GM19468 (cell line): ENCODE results near the gene PDILT.
"Not testable (repeated sequence)": the region's sequence is repeated elsewhere in the genome, so short reads cannot be mapped to it uniquely, and the experiment has no call there.

Experiments
- ATAC-seq: cut with Tn5 transposase; IDR thresholded peaks from one replicate; pipeline ENCODE4 v1.9.1; 2021; ENCODE audit warnings: mild to moderate bottlenecking, moderate library complexity, moderate number of reproducible peaks; ENCODE audit not compliant: unreplicated experiment; ENCODE audit errors: extremely low read depth

Gene PDILT

GRCh38 chr16:20404637-20405036, at the start of gene PDILT:
Gene PDILT (minus strand): TSS chr16:20404737. CDS start chr16:20399300, 5,437 bp downstream.
- ATAC-seq, result no peak

- not testable (repeated sequence) for ATAC-seq
Measured at GRCh38 chr16:20453633-20454032, 49.1 kb upstream of the PDILT start.

GRCh38 chr16:20451364-20451763, 46.8 kb upstream of the PDILT start, which contains the start of gene ACSM2A:
Gene ACSM2A (plus strand): TSS chr16:20451521. CDS start chr16:20460115, 8,594 bp downstream.
- ATAC-seq, result not testable (repeated sequence)

GRCh38 chr16:20446652-20447393, 42.3 kb upstream of the PDILT start:
- ATAC-seq, result not testable (repeated sequence)

- ATAC-seq, result not testable (repeated sequence)
Measured at GRCh38 chr16:20441859-20442258, 37.3 kb upstream of the PDILT start.

- no peak for ATAC-seq
Measured at GRCh38 chr16:20441191-20441590, 36.7 kb upstream of the PDILT start.

GRCh38 chr16:20440731-20441130, 36.2 kb upstream of the PDILT start:
- not testable (repeated sequence) for ATAC-seq

GRCh38 chr16:20439820-20440231, 35.3 kb upstream of the PDILT start:
- ATAC-seq, result not testable (repeated sequence)

- not testable (repeated sequence) for ATAC-seq
Measured at GRCh38 chr16:20438950-20439349, 34.4 kb upstream of the PDILT start.

GRCh38 chr16:20430948-20431347, 26.4 kb upstream of the PDILT start:
- no peak for ATAC-seq

GRCh38 chr16:20430480-20430879, 25.9 kb upstream of the PDILT start:
- ATAC-seq, result not testable (repeated sequence)

GRCh38 chr16:20429499-20429898, 25.0 kb upstream of the PDILT start:
- ATAC-seq, result not testable (repeated sequence)

- not testable (repeated sequence) for ATAC-seq
Measured at GRCh38 chr16:20427401-20427797, 22.9 kb upstream of the PDILT start.

GRCh38 chr16:20424129-20424866, 19.8 kb upstream of the PDILT start:
- no peak for ATAC-seq

- ATAC-seq, result not testable (repeated sequence)
Measured at GRCh38 chr16:20423772-20424128, 19.2 kb upstream of the PDILT start.

GRCh38 chr16:20421748-20422147, 17.2 kb upstream of the PDILT start:
- ATAC-seq, result not testable (repeated sequence)

- ATAC-seq, result not testable (repeated sequence)
Measured at GRCh38 chr16:20419093-20419492, 14.6 kb upstream of the PDILT start.

GRCh38 chr16:20415541-20415940, 11.0 kb upstream of the PDILT start:
- no peak for ATAC-seq

GRCh38 chr16:20411055-20411454, 6.5 kb upstream of the PDILT start:
- no peak for ATAC-seq

GRCh38 chr16:20410121-20410723, 5.7 kb upstream of the PDILT start:
- no peak for ATAC-seq
